LHCN-M2 (cell line): Measurements from ENCODE around the gene EN2. TPM values are rescaled to one million over a fixed set of nuclear protein-coding genes. Genes with fewer than 3 reads are reported as not detected.

Source experiments
- DNase-seq: peaks from one replicate; pipeline ENCODE4 v3.0.0-alpha.2; 2012; ENCODE audit warnings: low read depth
- total RNA-seq: library from RNA; depleted of rRNA; stranded (reverse); fragments of >200 nt; gene quantifications from 2 replicates; pipeline ENCODE4 v1.2.3, GENCODE V29; 2014; rRNA removed

EN2 gene
- total RNA-seq, 1 experiment from 2014 or later, result 0.69 TPM

- no peak for DNase-seq
These were observed 50.7 kb downstream of the EN2 start for GRCh38 chr7:155508376-155509358.

- no peak for DNase-seq
These were observed 51.4 kb downstream of the EN2 start for GRCh38 chr7:155509359-155509724.

DNA sequence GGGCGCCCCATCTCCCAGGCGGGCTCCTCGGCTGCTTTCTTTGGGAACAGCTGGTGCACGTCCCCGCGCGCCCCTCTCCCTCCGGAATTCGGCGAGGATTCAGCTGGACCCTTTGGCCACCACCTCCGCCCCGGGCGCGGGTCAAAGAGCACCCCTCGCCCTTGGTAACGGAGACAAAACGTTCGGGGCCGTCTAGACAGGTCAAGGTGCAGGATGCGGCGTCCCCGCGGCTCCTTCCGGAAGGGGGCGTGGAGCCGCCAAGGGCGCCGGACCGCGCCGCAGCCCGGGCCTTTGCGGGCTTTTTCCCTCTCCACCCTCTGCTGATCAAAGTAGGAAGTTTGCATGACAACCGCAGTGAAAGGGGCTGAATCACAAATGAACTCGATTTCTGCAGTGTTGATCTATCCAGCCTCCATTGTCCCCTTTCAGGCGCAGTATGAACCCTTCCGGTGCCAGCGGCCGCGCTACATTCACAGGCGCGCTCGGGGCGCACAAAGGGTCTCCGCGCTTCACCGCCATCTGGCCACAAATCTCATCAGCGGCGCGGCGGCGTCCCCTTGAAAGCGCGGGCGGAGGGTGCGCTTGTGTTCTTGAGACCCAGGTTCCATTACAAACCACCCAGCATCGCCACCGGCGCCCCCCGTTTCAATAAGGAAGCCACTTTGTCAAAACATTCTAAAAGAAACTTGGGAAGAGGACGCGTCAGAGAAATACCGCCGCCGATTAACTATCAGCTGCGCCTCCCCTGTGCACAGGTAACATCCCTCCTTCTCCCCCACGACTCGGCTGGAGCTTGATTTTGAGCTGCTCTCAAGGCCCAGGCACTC is 52.0 kb downstream of the EN2 start:
- no peak for DNase-seq

GRCh38 chr7:155510975-155511701 is 53.2 kb downstream of the EN2 start:
- DNase-seq, result no peak

DNA sequence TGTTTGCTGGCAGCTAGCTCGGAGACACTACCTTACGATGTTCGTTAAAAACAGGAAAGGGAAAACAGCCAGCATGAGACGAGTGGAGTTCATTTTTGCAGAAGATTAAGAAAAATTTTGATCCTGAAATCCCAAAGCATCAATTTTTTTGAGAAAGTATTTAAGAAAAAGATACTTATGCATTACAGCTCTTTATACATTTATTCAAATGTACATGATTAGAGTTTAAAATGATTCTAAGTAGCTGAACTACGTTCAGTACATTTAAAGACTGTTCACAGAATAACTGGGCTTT is 53.7 kb downstream of the EN2 start:
- DNase-seq, result no peak

DNA sequence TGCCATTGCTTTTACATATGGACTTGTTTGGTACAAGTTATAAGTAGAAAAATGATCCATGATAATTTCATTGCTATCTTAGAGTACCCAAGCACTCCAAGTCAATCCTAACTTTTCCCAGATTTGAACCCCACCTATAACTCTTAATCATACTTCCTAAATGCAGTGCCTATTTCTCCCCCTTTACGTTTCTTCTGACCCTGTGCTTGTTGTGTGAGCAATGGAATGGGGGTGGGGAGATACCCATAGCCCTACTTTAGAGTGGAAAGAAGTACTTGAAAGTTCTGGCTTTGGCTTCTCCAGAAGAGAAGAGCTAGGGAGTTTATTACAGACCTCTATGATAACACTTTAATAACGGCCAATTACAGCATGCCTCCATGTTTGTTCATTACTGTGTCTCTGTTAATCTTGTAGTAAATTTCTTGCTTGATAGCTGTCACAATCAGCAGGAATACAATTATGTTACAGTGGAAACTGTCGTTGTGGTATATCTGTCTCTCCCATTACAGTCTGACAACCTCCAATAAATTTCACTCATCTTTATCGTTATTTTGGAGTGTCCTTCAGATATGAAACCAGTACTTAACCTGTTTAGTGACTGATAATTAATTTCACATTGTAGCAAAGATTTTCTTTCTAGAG is 54.4 kb downstream of the EN2 start:
- no peak for DNase-seq

DNA sequence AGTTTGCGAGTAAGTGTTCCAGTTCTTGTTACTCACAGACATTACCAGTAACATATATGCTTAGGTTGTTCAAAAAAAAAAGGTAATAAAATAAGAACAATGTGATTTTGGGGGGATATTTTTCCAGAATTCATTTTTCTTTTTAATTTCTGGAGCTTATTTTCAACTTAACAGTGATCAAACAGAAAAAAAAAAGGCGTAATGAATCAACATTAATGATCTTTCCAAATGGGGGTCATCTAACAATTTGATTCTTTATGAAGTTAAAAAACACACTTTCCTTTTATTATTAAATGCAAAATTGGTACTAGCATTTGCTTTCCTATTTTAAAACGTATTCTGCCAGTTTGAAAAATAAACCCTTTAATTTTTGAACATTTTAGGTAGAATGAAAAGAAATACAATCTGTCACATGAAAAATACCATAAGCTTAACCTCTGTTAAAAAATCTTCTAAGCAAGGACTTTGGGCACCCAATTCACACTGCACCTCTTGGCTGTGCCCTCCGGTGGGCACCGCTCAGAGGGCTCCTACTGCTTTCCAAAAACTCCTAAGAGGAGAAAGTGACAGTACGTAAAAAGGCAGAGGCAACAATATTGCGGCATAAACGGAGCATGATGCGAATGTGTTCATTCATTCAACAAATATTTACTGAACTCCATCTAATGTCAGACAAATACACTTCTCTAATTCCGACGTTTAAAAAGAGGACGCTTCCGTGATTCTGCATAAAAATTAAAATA is 55.8 kb downstream of the EN2 start:
- DNase-seq, result no peak

- DNase-seq, result no peak
These were observed 56.4 kb downstream of the EN2 start for GRCh38 chr7:155514296-155514695.

Other genes starting within 250 kb of the EN2 start
- gene INSIG1, start 160.3 kb upstream of the EN2 start, total RNA-seq, result 84.6 and 105 TPM in 2 replicates
- gene CNPY1, start 88.4 kb downstream of the EN2 start, total RNA-seq, result not detected in 2 replicates
- gene RBM33, start 186.5 kb downstream of the EN2 start, total RNA-seq, result 21.9 and 30.8 TPM in 2 replicates